Measurements from ENCODE around the gene RHOA. TPM values are rescaled to one million over a fixed set of nuclear protein-coding genes. Genes with fewer than 3 reads are reported as not detected.
"Not testable (repeated sequence)": the region's sequence is repeated elsewhere in the genome, so short reads cannot be mapped to it uniquely, and the experiment has no call there.

The RHOA gene
- total RNA-seq, 1 experiment from 2014 or later, result 612 TPM

GRCh38 chr3:49411535-49411967 lies 225 bp downstream of the RHOA start:
- no peak for DNase-seq (ENCODE audit: low spot score)

- DNase-seq (ENCODE audit: low spot score), result no peak
Observed at GRCh38 chr3:49410846-49411534, 786 bp downstream of the RHOA start.

- DNase-seq (ENCODE audit: low spot score), result no peak
Observed at GRCh38 chr3:49410066-49410845, 1.5 kb downstream of the RHOA start.

- DNase-seq (ENCODE audit: low spot score), result no peak
Observed at GRCh38 chr3:49406571-49407565, 4.9 kb downstream of the RHOA start.

GRCh38 chr3:49405570-49405969 lies 6.2 kb downstream of the RHOA start:
- DNase-seq (ENCODE audit: low spot score), result not testable (repeated sequence)

- DNase-seq (ENCODE audit: low spot score), result no peak
Observed at GRCh38 chr3:49403891-49404290, 7.9 kb downstream of the RHOA start.

- DNase-seq (ENCODE audit: low spot score), result no peak
Observed at GRCh38 chr3:49401766-49402165, 10.0 kb downstream of the RHOA start.

GRCh38 chr3:49399461-49399860 lies 12.3 kb downstream of the RHOA start:
- DNase-seq (ENCODE audit: low spot score), result no peak

- DNase-seq (ENCODE audit: low spot score), result no peak
Observed at GRCh38 chr3:49397470-49397869, 14.3 kb downstream of the RHOA start.

- not testable (repeated sequence) for DNase-seq (ENCODE audit: low spot score)
Observed at GRCh38 chr3:49391310-49391709, 20.5 kb downstream of the RHOA start.

GRCh38 chr3:49389297-49389696 lies 22.5 kb downstream of the RHOA start:
- no peak for DNase-seq (ENCODE audit: low spot score)

- no peak for DNase-seq (ENCODE audit: low spot score)
Observed at GRCh38 chr3:49388289-49388820, 23.4 kb downstream of the RHOA start.

GRCh38 chr3:49387721-49388120 lies 24.1 kb downstream of the RHOA start:
- DNase-seq (ENCODE audit: low spot score), result no peak

GRCh38 chr3:49386056-49386756 lies 25.6 kb downstream of the RHOA start:
- DNase-seq (ENCODE audit: low spot score), result no peak

- no peak for DNase-seq (ENCODE audit: low spot score)
Observed at GRCh38 chr3:49385617-49386016, 26.2 kb downstream of the RHOA start.

GRCh38 chr3:49383387-49383786 lies 28.4 kb downstream of the RHOA start:
- no peak for DNase-seq (ENCODE audit: low spot score)

GRCh38 chr3:49378249-49378895 lies 33.4 kb downstream of the RHOA start:
- peak; percentile 85 for DNase-seq (ENCODE audit: low spot score)

GRCh38 chr3:49377483-49377882 lies 34.3 kb downstream of the RHOA start:
- DNase-seq (ENCODE audit: low spot score), result peak; percentile 76

- DNase-seq (ENCODE audit: low spot score), result no peak
Observed at GRCh38 chr3:49371946-49372345, 39.8 kb downstream of the RHOA start.

GRCh38 chr3:49370585-49371290 lies 41.0 kb downstream of the RHOA start:
- DNase-seq (ENCODE audit: low spot score), result no peak

Measured in A172 (cell line).